ENCODE measurements around the gene DNER.
"Not testable (repeated sequence)": the region's sequence is repeated elsewhere in the genome, so short reads cannot be mapped to it uniquely, and the experiment has no call there.

The DNER gene

GRCh38 chr2:229622495-229623355 lies 91.6 kb downstream of the DNER start:
- TF ChIP-seq, protein P1, sequence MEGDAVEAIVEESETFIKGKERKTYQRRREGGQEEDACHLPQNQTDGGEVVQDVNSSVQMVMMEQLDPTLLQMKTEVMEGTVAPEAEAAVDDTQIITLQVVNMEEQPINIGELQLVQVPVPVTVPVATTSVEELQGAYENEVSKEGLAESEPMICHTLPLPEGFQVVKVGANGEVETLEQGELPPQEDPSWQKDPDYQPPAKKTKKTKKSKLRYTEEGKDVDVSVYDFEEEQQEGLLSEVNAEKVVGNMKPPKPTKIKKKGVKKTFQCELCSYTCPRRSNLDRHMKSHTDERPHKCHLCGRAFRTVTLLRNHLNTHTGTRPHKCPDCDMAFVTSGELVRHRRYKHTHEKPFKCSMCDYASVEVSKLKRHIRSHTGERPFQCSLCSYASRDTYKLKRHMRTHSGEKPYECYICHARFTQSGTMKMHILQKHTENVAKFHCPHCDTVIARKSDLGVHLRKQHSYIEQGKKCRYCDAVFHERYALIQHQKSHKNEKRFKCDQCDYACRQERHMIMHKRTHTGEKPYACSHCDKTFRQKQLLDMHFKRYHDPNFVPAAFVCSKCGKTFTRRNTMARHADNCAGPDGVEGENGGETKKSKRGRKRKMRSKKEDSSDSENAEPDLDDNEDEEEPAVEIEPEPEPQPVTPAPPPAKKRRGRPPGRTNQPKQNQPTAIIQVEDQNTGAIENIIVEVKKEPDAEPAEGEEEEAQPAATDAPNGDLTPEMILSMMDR (IDR thresholded peaks at IDR 0.05; ENCODE audit: poor library complexity, severe bottlenecking), result no peak
- Histone ChIP-seq H3K27me3 (ENCODE audit: insufficient read depth, poor library complexity, severe bottlenecking) (no peaks in the 10 kb centered on the region), H3K4me1 (ENCODE audit: insufficient read depth, poor library complexity, severe bottlenecking) (no peaks in the 10 kb centered on the region), H3K9me3 (ENCODE audit: severe bottlenecking) (no peaks in the 10 kb centered on the region), H3K4me3 (ENCODE audit: severe bottlenecking) (no peak overlapping the region), H3K27ac (ENCODE audit: poor library complexity, severe bottlenecking) (no peak overlapping the region), H3K36me3 (ENCODE audit: low read depth) (no peaks in the 10 kb centered on the region)
- DNase-seq (ENCODE audit: low spot score) (no peak), ATAC-seq (ENCODE audit: low read depth) (no peak)

- no peaks in the 10 kb centered on the region for H3K4me1 ChIP-seq (ENCODE audit: insufficient read depth, poor library complexity, severe bottlenecking)
- H3K4me3 ChIP-seq (ENCODE audit: severe bottlenecking), result no peak overlapping the region
- DNase-seq (ENCODE audit: low spot score) (no peak), ATAC-seq (ENCODE audit: low read depth) (no peak)
- no peaks in the 10 kb centered on the region for H3K9me3 ChIP-seq (ENCODE audit: severe bottlenecking)
- H3K27me3 ChIP-seq (ENCODE audit: insufficient read depth, poor library complexity, severe bottlenecking), result no peaks in the 10 kb centered on the region
- H3K27ac ChIP-seq (ENCODE audit: poor library complexity, severe bottlenecking), result no peak overlapping the region
- no peaks in the 10 kb centered on the region for H3K36me3 ChIP-seq (ENCODE audit: low read depth)
- TF ChIP-seq, protein P1 (IDR thresholded peaks at IDR 0.05; ENCODE audit: poor library complexity, severe bottlenecking), result no peak
Observed at GRCh38 chr2:229620759-229621158, 93.6 kb downstream of the DNER start.

DNA sequence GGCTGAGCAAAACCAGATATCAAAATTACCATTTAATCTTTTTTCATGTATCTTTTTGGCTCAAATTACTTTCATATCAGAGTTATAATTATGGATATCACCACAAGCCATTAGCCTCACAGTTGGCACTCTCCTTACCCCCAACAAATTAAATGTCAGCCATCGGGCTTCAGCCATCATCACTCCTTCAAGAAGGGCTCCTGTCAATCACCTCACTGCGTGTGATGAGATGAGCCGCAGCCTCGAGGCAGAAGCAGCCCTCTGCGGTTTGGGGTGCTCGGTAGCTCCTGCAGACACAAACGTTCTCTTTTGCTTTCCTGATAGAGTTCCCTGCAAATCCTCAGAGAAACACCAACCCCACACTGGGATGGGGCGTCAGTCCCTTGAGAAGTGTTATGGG lies 94.1 kb downstream of the DNER start:
- TF ChIP-seq, protein P1 (IDR thresholded peaks at IDR 0.05; ENCODE audit: poor library complexity, severe bottlenecking), result no peak
- H3K27ac ChIP-seq (ENCODE audit: poor library complexity, severe bottlenecking), result no peak overlapping the region
- DNase-seq (ENCODE audit: low spot score) (no peak), ATAC-seq (ENCODE audit: low read depth) (no peak)
- H3K9me3 ChIP-seq (ENCODE audit: severe bottlenecking), result no peaks in the 10 kb centered on the region
- H3K4me1 ChIP-seq (ENCODE audit: insufficient read depth, poor library complexity, severe bottlenecking), result no peaks in the 10 kb centered on the region
- H3K27me3 ChIP-seq (ENCODE audit: insufficient read depth, poor library complexity, severe bottlenecking), result no peaks in the 10 kb centered on the region
- no peak overlapping the region for H3K4me3 ChIP-seq (ENCODE audit: severe bottlenecking)
- no peaks in the 10 kb centered on the region for H3K36me3 ChIP-seq (ENCODE audit: low read depth)

DNA sequence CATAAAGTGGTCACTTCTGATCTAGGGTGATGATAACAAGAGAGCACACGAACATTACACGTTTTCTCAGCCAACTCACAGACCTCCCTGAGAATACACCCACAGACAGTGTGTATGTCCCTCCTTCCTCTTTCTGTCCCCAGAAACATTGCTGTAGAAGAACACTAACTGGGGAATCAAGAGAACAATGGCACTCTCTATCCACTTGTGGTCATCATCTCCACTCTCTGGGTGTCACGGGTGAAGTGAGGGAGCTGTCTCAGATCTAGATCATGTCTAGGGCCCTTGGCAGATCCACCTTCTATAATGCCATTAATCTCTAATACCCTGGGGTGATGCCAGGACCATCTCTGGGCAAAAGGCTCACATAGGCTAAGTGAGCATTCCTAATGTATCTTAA lies 97.9 kb downstream of the DNER start:
- H3K9me3 ChIP-seq (ENCODE audit: severe bottlenecking), result no peaks in the 10 kb centered on the region
- DNase-seq (ENCODE audit: low spot score) (no peak), ATAC-seq (ENCODE audit: low read depth) (no peak)
- TF ChIP-seq, protein P1 (IDR thresholded peaks at IDR 0.05; ENCODE audit: poor library complexity, severe bottlenecking), result no peak
- H3K27me3 ChIP-seq (ENCODE audit: insufficient read depth, poor library complexity, severe bottlenecking), result no peaks in the 10 kb centered on the region
- no peaks in the 10 kb centered on the region for H3K36me3 ChIP-seq (ENCODE audit: low read depth)
- no peak overlapping the region for H3K27ac ChIP-seq (ENCODE audit: poor library complexity, severe bottlenecking)
- no peaks in the 10 kb centered on the region for H3K4me1 ChIP-seq (ENCODE audit: insufficient read depth, poor library complexity, severe bottlenecking)
- no peak overlapping the region for H3K4me3 ChIP-seq (ENCODE audit: severe bottlenecking)

GRCh38 chr2:229614021-229614420 lies 100.3 kb downstream of the DNER start:
- H3K36me3 ChIP-seq (ENCODE audit: low read depth); H3K4me1 ChIP-seq (ENCODE audit: insufficient read depth, poor library complexity, severe bottlenecking); H3K27me3 ChIP-seq (ENCODE audit: insufficient read depth, poor library complexity, severe bottlenecking); H3K4me3 ChIP-seq (ENCODE audit: severe bottlenecking); DNase-seq (ENCODE audit: low spot score); H3K27ac ChIP-seq (ENCODE audit: poor library complexity, severe bottlenecking); H3K9me3 ChIP-seq (ENCODE audit: severe bottlenecking); ATAC-seq (ENCODE audit: low read depth): not testable (repeated sequence)

Data from RWPE2 (cell line).